Stomach (tissue), 4 donors: ENCODE measurements around the gene SLC25A4.

Experiments
- CTCF ChIP-seq, 7 experiments: fragments of 450-650 bp in 4 of 7; fragments of 200-600 bp in 3 of 7; sonication (generic) in 3 of 7; IDR thresholded peaks; one replicate each; pipeline ENCODE4 v1.5.1; 2016 to 2019; ENCODE audit warnings: antibody characterized with exemption in 7 of 7, control low read depth in 2 of 7, mild to moderate bottlenecking in 1 of 7
- POLR2A ChIP-seq, 4 donors: fragments of 450-650 bp; IDR thresholded peaks; one replicate each; pipeline ENCODE4 v1.6.1; 2016; ENCODE audit warnings: antibody characterized with exemption in 4 of 4, control low read depth in 2 of 4, mild to moderate bottlenecking in 1 of 4, moderate library complexity in 1 of 4
- POLR2AphosphoS5 ChIP-seq, 3 donors: sonication (generic); formaldehyde crosslinking; IDR thresholded peaks; one replicate each; pipeline ENCODE4 v1.6.1; 2016; ENCODE audit warnings: antibody characterized with exemption in 3 of 3

DNA sequence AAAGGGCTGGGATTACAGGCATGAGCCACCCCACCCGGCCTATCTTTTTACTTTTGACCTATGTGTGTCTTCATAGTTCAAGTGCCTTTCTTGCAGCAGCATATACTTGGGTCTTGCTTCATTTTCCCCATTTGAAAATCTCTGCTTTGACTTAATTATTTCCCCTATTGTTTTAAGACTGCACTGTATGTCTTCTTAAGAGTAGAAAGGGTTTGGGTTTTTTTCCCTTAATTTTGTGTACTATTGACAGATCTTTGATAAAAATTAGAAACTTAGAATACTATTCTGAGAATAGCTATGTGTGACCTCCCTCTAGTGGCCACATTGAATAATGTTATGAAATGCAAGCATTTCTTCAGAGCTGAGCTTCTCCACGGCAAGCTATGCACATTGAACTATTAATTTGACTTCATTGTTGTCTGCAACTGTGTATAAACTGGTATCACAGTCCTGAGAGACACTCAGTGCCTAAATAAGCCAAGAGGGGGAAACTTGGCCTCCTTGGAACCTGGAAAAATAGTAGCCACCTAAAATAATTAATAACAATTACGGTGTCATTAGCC lies 8.7 kb upstream of the SLC25A4 start:
- TF ChIP-seq CTCF (IDR thresholded peaks at IDR 0.05) (peak in 4 of 7 experiments; percentile 40 to 73 (median 70)), POLR2A (IDR thresholded peaks at IDR 0.05) (no peak), POLR2AphosphoS5 (IDR thresholded peaks at IDR 0.05) (no peak)
